ENCODE data around the gene SPSB1.
"Not testable (repeated sequence)": the region's sequence is repeated elsewhere in the genome, so short reads cannot be mapped to it uniquely, and the experiment has no call there.

SPSB1 gene

GRCh38 chr1:9384128-9384527, 91.4 kb downstream of the SPSB1 start:
- no peak for ATAC-seq (replicated peaks; ENCODE audit: extremely low read depth, poor library complexity, severe bottlenecking)
- H3K9me3 Mint-ChIP-seq: no peaks in the 10 kb centered on the region
- H3K4me1 Mint-ChIP-seq: no peaks in the 10 kb centered on the region
- H3K4me3 Mint-ChIP-seq: no peak overlapping the region
- DNase-seq (ENCODE audit: low spot score in 2 of 2): no peak
- H3K27ac Mint-ChIP-seq (ENCODE audit: low read depth): no peak overlapping the region
- H3K36me3 Mint-ChIP-seq (ENCODE audit: insufficient read depth): peaks cover 3% of the 10 kb centered on the region
- H3K27me3 Mint-ChIP-seq: peaks cover 30% of the 10 kb centered on the region

- H3K9me3 Mint-ChIP-seq: no peaks in the 10 kb centered on the region
- H3K36me3 Mint-ChIP-seq (ENCODE audit: insufficient read depth): peaks cover 3% of the 10 kb centered on the region
- no peaks in the 10 kb centered on the region for H3K4me1 Mint-ChIP-seq
- H3K27ac Mint-ChIP-seq (ENCODE audit: low read depth): no peak overlapping the region
- no peak overlapping the region for H3K4me3 Mint-ChIP-seq
- peaks cover 37% of the 10 kb centered on the region for H3K27me3 Mint-ChIP-seq
- no peak for ATAC-seq (replicated peaks; ENCODE audit: extremely low read depth, poor library complexity, severe bottlenecking)
- DNase-seq (ENCODE audit: low spot score in 2 of 2): no peak
Observed at GRCh38 chr1:9384751-9385245, 92.1 kb downstream of the SPSB1 start.

GRCh38 chr1:9385392-9385791, 92.7 kb downstream of the SPSB1 start:
- not testable (repeated sequence) for H3K4me1 Mint-ChIP-seq; H3K36me3 Mint-ChIP-seq (ENCODE audit: insufficient read depth); DNase-seq (ENCODE audit: low spot score in 2 of 2); H3K9me3 Mint-ChIP-seq; ATAC-seq (replicated peaks; ENCODE audit: extremely low read depth, poor library complexity, severe bottlenecking); H3K27ac Mint-ChIP-seq (ENCODE audit: low read depth); H3K4me3 Mint-ChIP-seq
- H3K27me3 Mint-ChIP-seq: peaks cover 42% of the 10 kb centered on the region

GRCh38 chr1:9385801-9386573, 93.3 kb downstream of the SPSB1 start:
- Mint-ChIP-seq H3K36me3 (ENCODE audit: insufficient read depth) (peaks cover 3% of the 10 kb centered on the region), H3K27me3 (peaks cover 48% of the 10 kb centered on the region), H3K4me1 (no peaks in the 10 kb centered on the region), H3K9me3 (no peaks in the 10 kb centered on the region), H3K27ac (ENCODE audit: low read depth) (no peak overlapping the region), H3K4me3 (no peak overlapping the region)
- DNase-seq (ENCODE audit: low spot score in 2 of 2) (no peak), ATAC-seq (replicated peaks; ENCODE audit: extremely low read depth, poor library complexity, severe bottlenecking) (no peak)

GRCh38 chr1:9388335-9389180, 95.9 kb downstream of the SPSB1 start:
- ATAC-seq (replicated peaks; ENCODE audit: extremely low read depth, poor library complexity, severe bottlenecking) (no peak), DNase-seq (ENCODE audit: low spot score in 2 of 2) (no peak)
- Mint-ChIP-seq H3K4me1 (no peaks in the 10 kb centered on the region), H3K36me3 (ENCODE audit: insufficient read depth) (peaks cover 3% of the 10 kb centered on the region), H3K27ac (ENCODE audit: low read depth) (no peak overlapping the region), H3K4me3 (no peak overlapping the region), H3K27me3 (peaks cover 60% of the 10 kb centered on the region), H3K9me3 (no peaks in the 10 kb centered on the region)

GRCh38 chr1:9389968-9390367, 97.3 kb downstream of the SPSB1 start:
- no peak for ATAC-seq (replicated peaks; ENCODE audit: extremely low read depth, poor library complexity, severe bottlenecking)
- no peak overlapping the region for H3K4me3 Mint-ChIP-seq

DNA sequence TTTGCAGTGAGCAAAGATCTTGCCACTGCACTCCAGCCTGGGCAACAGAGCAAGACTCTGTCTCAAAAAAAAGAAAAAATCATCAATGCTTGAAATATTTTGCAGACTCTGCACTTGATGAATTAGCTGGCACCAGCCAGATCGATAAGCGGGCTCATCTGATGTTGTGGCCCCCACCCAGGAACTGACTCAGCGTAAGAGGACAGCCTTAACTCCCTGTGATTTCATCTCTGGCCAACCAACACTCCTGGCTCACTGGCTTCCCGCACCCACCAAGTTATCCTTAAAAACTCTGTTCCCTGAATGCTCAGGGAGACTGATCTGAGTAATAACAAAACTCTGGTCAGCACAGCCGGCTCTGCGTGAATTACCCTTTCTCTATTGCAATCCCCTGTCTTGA, 98.9 kb downstream of the SPSB1 start:
- Mint-ChIP-seq H3K27ac (ENCODE audit: low read depth) (no peak overlapping the region), H3K4me1 (no peaks in the 10 kb centered on the region)

More at GRCh38 chr1:9389968-9390367, 97.3 kb downstream of the SPSB1 start:
- DNase-seq (ENCODE audit: low spot score in 2 of 2): no peak
- peaks cover 3% of the 10 kb centered on the region for H3K36me3 Mint-ChIP-seq (ENCODE audit: insufficient read depth)
- H3K4me1 Mint-ChIP-seq: no peaks in the 10 kb centered on the region
- H3K27ac Mint-ChIP-seq (ENCODE audit: low read depth): no peak overlapping the region
- H3K27me3 Mint-ChIP-seq: peaks cover 60% of the 10 kb centered on the region
- H3K9me3 Mint-ChIP-seq: no peaks in the 10 kb centered on the region

GRCh38 chr1:9394010-9394409, 101.3 kb downstream of the SPSB1 start:
- H3K4me3 Mint-ChIP-seq: no peak overlapping the region
- no peaks in the 10 kb centered on the region for H3K4me1 Mint-ChIP-seq
- no peaks in the 10 kb centered on the region for H3K9me3 Mint-ChIP-seq
- DNase-seq (ENCODE audit: low spot score in 2 of 2) (no peak), ATAC-seq (replicated peaks; ENCODE audit: extremely low read depth, poor library complexity, severe bottlenecking) (no peak)
- peaks cover 31% of the 10 kb centered on the region for H3K27me3 Mint-ChIP-seq
- H3K36me3 Mint-ChIP-seq (ENCODE audit: insufficient read depth): no peaks in the 10 kb centered on the region
- H3K27ac Mint-ChIP-seq (ENCODE audit: low read depth): no peak overlapping the region

More for the DNA sequence above, 98.9 kb downstream of the SPSB1 start:
- ATAC-seq (replicated peaks; ENCODE audit: extremely low read depth, poor library complexity, severe bottlenecking) (no peak), DNase-seq (ENCODE audit: low spot score in 2 of 2) (no peak)
- no peaks in the 10 kb centered on the region for H3K9me3 Mint-ChIP-seq
- peaks cover 48% of the 10 kb centered on the region for H3K27me3 Mint-ChIP-seq
- H3K36me3 Mint-ChIP-seq (ENCODE audit: insufficient read depth): no peaks in the 10 kb centered on the region
- H3K4me3 Mint-ChIP-seq: no peak overlapping the region

GRCh38 chr1:9395018-9395417, 102.3 kb downstream of the SPSB1 start:
- H3K27ac Mint-ChIP-seq (ENCODE audit: low read depth): no peak overlapping the region
- DNase-seq (ENCODE audit: low spot score in 2 of 2) (no peak), ATAC-seq (replicated peaks; ENCODE audit: extremely low read depth, poor library complexity, severe bottlenecking) (no peak)
- H3K27me3 Mint-ChIP-seq: peaks cover 21% of the 10 kb centered on the region
- H3K36me3 Mint-ChIP-seq (ENCODE audit: insufficient read depth): no peaks in the 10 kb centered on the region
- H3K4me3 Mint-ChIP-seq: no peak overlapping the region
- H3K4me1 Mint-ChIP-seq: no peaks in the 10 kb centered on the region
- no peaks in the 10 kb centered on the region for H3K9me3 Mint-ChIP-seq

- Mint-ChIP-seq H3K27me3 (peaks cover 4% of the 10 kb centered on the region), H3K9me3 (no peaks in the 10 kb centered on the region), H3K4me3 (no peak overlapping the region), H3K4me1 (no peaks in the 10 kb centered on the region), H3K27ac (ENCODE audit: low read depth) (no peak overlapping the region), H3K36me3 (ENCODE audit: insufficient read depth) (no peaks in the 10 kb centered on the region)
- DNase-seq (ENCODE audit: low spot score in 2 of 2): no peak
- ATAC-seq (replicated peaks; ENCODE audit: extremely low read depth, poor library complexity, severe bottlenecking): no peak
Observed at GRCh38 chr1:9397047-9397446, 104.4 kb downstream of the SPSB1 start.

DNA sequence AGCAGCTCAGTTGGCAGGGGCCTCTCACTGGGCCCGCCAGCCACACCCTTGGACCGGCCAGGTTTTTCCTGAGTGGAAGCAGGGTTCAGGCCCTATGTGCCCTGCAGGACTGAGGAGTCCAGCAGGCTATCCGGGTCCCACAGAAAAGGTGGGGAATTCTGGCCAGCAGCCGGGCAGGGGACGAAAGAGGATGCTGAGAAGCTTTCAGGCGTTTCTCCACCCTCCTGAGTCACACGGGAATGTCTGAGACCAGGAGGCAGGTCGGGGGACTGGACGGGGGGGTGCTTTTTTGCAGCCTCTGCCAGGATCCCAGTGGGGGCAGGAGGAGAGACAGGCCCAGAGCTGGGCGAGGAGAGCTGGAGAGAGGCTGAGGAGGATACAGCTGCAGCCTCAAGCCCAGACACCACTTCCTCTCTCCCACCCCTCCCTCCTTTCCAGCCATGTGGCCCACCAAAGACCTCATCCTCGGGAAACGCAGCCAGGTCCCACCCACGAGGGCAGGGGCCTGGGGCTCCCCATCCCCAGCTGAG, 105.4 kb downstream of the SPSB1 start:
- Mint-ChIP-seq H3K9me3 (no peaks in the 10 kb centered on the region), H3K36me3 (ENCODE audit: insufficient read depth) (no peaks in the 10 kb centered on the region)
- no peak for DNase-seq (ENCODE audit: low spot score in 2 of 2)

GRCh38 chr1:9399510-9400424, 107.1 kb downstream of the SPSB1 start:
- Mint-ChIP-seq H3K4me1 (no peaks in the 10 kb centered on the region), H3K4me3 (no peak overlapping the region), H3K36me3 (ENCODE audit: insufficient read depth) (no peaks in the 10 kb centered on the region), H3K27ac (ENCODE audit: low read depth) (no peak overlapping the region), H3K27me3 (no peaks in the 10 kb centered on the region), H3K9me3 (no peaks in the 10 kb centered on the region)
- ATAC-seq (replicated peaks; ENCODE audit: extremely low read depth, poor library complexity, severe bottlenecking) (no peak), DNase-seq (ENCODE audit: low spot score in 2 of 2) (no peak)

More for the DNA sequence above, 105.4 kb downstream of the SPSB1 start:
- no peak for ATAC-seq (replicated peaks; ENCODE audit: extremely low read depth, poor library complexity, severe bottlenecking)
- no peaks in the 10 kb centered on the region for H3K27me3 Mint-ChIP-seq
- H3K27ac Mint-ChIP-seq (ENCODE audit: low read depth): no peak overlapping the region
- no peaks in the 10 kb centered on the region for H3K4me1 Mint-ChIP-seq
- no peak overlapping the region for H3K4me3 Mint-ChIP-seq

Data from central memory CD8-positive, alpha-beta T cell (primary cell).